ENCODE results near the gene DTX3L. TPM values are rescaled to one million over a fixed set of nuclear protein-coding genes. Genes with fewer than 3 reads are reported as not detected.

DTX3L gene
- total and polyA plus RNA-seq, 2 of the 8 experiments (the other 6 are each of a cell fraction or from before 2014, with no cell fraction given), result 1.7 to 11.3 TPM

- no peak overlapping the region for H3K4me2 ChIP-seq (ENCODE audit: insufficient read depth in 1 of 2, low read depth in 2 of 2, low read length in 2 of 2)
- no peaks in the 10 kb centered on the region for H3K23me2 ChIP-seq (ENCODE audit: low read depth, low read length)
- H3K36me3 ChIP-seq (ENCODE audit: control insufficient read depth in 2 of 4, insufficient read depth in 4 of 4, low read length in 3 of 4), result no peaks in the 10 kb centered on the region
- WGBS, 2 experiments (ENCODE audit: extremely low coverage in 1 of 2, insufficient coverage in 1 of 2, insufficient read length in 1 of 2, insufficient replicate concordance in 2 of 2, low coverage in 1 of 2, low lambda C conversion rate in 2 of 2, missing lambda C conversion rate in 1 of 2), result 86% methylated on average over 3 of the region's 3 CpGs; no CpG with 5 or more reads in 1 of the 2 experiments
- H3K4ac ChIP-seq (replicated peaks; ENCODE audit: insufficient read length, low read depth, low read length), result no peak overlapping the region
- no peak overlapping the region for H4K8ac ChIP-seq (ENCODE audit: extremely low read depth, insufficient read depth, low read length)
- POLR2A ChIA-PET (ENCODE audit: partially characterized antibody), result interaction anchor here (1.0 kb wide), 1 partner anchor 14 kb away, joined by 3 read pairs; no protein-coding TSS in a partner anchor
- FAIRE-seq (no peak), DNase-seq (ENCODE audit: low read depth in 1 of 2, low spot score in 2 of 2) (no peak)
- H2BK20ac ChIP-seq (ENCODE audit: low read length), result no peak overlapping the region
- H4K5ac ChIP-seq (ENCODE audit: insufficient read length, low read depth, low read length), result no peak overlapping the region
- no peak overlapping the region for H3K27ac ChIP-seq (ENCODE audit: low read depth, low read length)
- H2BK15ac ChIP-seq (ENCODE audit: low read length), result 0 out of 2 replicates have a peak overlapping the region, but pooled peaks have one; percentile 11
- H3K27me3 ChIP-seq (replicated peaks in 1 of 4; ENCODE audit: control insufficient read depth in 3 of 4, extremely low read depth in 1 of 4, insufficient read depth in 3 of 4, low read length in 3 of 4), result no peaks in the 10 kb centered on the region
- no peak overlapping the region for H3K9ac ChIP-seq (replicated peaks in 1 of 4; ENCODE audit: extremely low read depth in 1 of 4, low read depth in 3 of 4, low read length in 3 of 4)
- H2AK5ac ChIP-seq (ENCODE audit: low read depth, low read length), result no peak overlapping the region
- no peaks in the 10 kb centered on the region for H3K79me2 ChIP-seq (ENCODE audit: control insufficient read depth in 1 of 2, insufficient read depth in 2 of 2, low read length in 2 of 2)
- peaks cover 0 to 3% (median 0%) of the 10 kb centered on the region in 4 experiments; a peak in 1 of 7 replicates for H3K4me1 ChIP-seq (replicated peaks in 1 of 4; ENCODE audit: control insufficient read depth in 3 of 4, insufficient read depth in 4 of 4, low read length in 3 of 4)
- no peaks in the 10 kb centered on the region for H4K20me1 ChIP-seq (replicated peaks in 1 of 2; ENCODE audit: control insufficient read depth in 1 of 2, insufficient read depth in 2 of 2, low read length in 2 of 2)
- CTCF ChIA-PET (ENCODE audit: partially characterized antibody), result interaction anchor here (0.7 to 2.6 kb wide), 8 partner anchors 8 to 90 kb away, joined by 3 to 13 read pairs (median 3); partner anchors contain the start of genes DTX3L and PARP9
- no peaks in the 10 kb centered on the region for H3K79me1 ChIP-seq (ENCODE audit: low read depth, low read length)
- no peak overlapping the region for H4K91ac ChIP-seq (replicated peaks; ENCODE audit: insufficient read length, low read length)
- no peak overlapping the region for H3K56ac ChIP-seq (replicated peaks; ENCODE audit: insufficient read length, low read depth, low read length)
- H2AFZ ChIP-seq (ENCODE audit: low read length), result no peak overlapping the region
- no peak overlapping the region for H2BK120ac ChIP-seq (replicated peaks; ENCODE audit: low read depth, low read length)
- no peak overlapping the region for H2BK5ac ChIP-seq (ENCODE audit: low read depth, low read length)
- no peak overlapping the region for H3K23ac ChIP-seq (ENCODE audit: insufficient read length)
- H3K4me3 ChIP-seq (ENCODE audit: extremely low read depth in 1 of 4, insufficient read depth in 2 of 4, low read depth in 3 of 4, low read length in 4 of 4), result no peak overlapping the region
- no peaks in the 10 kb centered on the region for H3K9me3 ChIP-seq (ENCODE audit: insufficient read depth in 2 of 2, low read depth in 1 of 2, low read length in 1 of 2)
- no peak overlapping the region for H3K14ac ChIP-seq (ENCODE audit: insufficient read length)
- H2BK12ac ChIP-seq (ENCODE audit: low read depth, low read length), result no peak overlapping the region
- H3K18ac ChIP-seq (ENCODE audit: extremely low read depth, low read length), result no peak overlapping the region
- TF ChIP-seq JUN (IDR thresholded peaks at IDR 0.05; ENCODE audit: low read depth, low read length) (no peak), KDM4A (IDR thresholded peaks at IDR 0.05; ENCODE audit: low read depth, low read length, severe bottlenecking) (no peak)
Measured at GRCh38 chr3:122548076-122548475, 16.1 kb upstream of the DTX3L start.
